SK-N-SH treated with all-trans-retinoic acid at 6 μM for 48 hours (cell line): Measurements from ENCODE around the gene MAP7.

Experiments
- ARNTL ChIP-seq: fragments of 450-650 bp; formaldehyde crosslinking; IDR thresholded peaks from 2 replicates; pipeline ENCODE4 v1.5.0; 2020; ENCODE audit warnings: low read depth, mild to moderate bottlenecking, moderate library complexity, borderline replicate concordance
- BACH2 ChIP-seq: fragments of 250-450 bp; sonication (Bioruptor Pico); IDR thresholded peaks from 2 replicates; pipeline ENCODE4 v1.9.0; 2021; ENCODE audit warnings: mild to moderate bottlenecking, borderline replicate concordance
- CREB5 ChIP-seq: fragments of 250-450 bp; sonication (Bioruptor Pico); IDR thresholded peaks from 2 replicates; pipeline ENCODE4 v1.5.1; 2020; ENCODE audit warnings: low read depth, mild to moderate bottlenecking, moderate library complexity
- ESRRG ChIP-seq: fragments of 250-450 bp; sonication (Bioruptor Pico); IDR thresholded peaks from 2 replicates; pipeline ENCODE4 v1.6.1; 2021; ENCODE audit warnings: mild to moderate bottlenecking
- GLIS3 ChIP-seq: fragments of 250-450 bp; sonication (Bioruptor Pico); IDR thresholded peaks from 2 replicates; pipeline ENCODE4 v1.5.0; 2020; ENCODE audit warnings: mild to moderate bottlenecking, moderate library complexity
- ISL1 ChIP-seq: fragments of 250-450 bp; sonication (Bioruptor Pico); IDR thresholded peaks from 2 replicates; pipeline ENCODE4 v2.1.2; 2022; ENCODE audit warnings: mild to moderate bottlenecking, moderate library complexity
- PATZ1 ChIP-seq: fragments of 250-450 bp; sonication (Bioruptor Pico); IDR thresholded peaks from 2 replicates; pipeline ENCODE4 v1.8.0; 2020; ENCODE audit warnings: mild to moderate bottlenecking, moderate library complexity, borderline replicate concordance
- RARB ChIP-seq: fragments of 250-450 bp; sonication (Bioruptor Pico); IDR thresholded peaks from 2 replicates; pipeline ENCODE4 v1.8.0; 2021; ENCODE audit warnings: mild to moderate bottlenecking, moderate library complexity
- SNAI2 ChIP-seq: fragments of 250-450 bp; sonication (Bioruptor Pico); IDR thresholded peaks from 2 replicates; pipeline ENCODE4 v1.5.0; 2020; ENCODE audit warnings: mild to moderate bottlenecking, moderate library complexity
- TCF4 ChIP-seq: fragments of 250-450 bp; sonication (Bioruptor Pico); IDR thresholded peaks from 2 replicates; pipeline ENCODE4 v1.8.0; 2021; ENCODE audit warnings: mild to moderate bottlenecking, moderate library complexity, borderline replicate concordance
- ZFP30 ChIP-seq: fragments of 450-650 bp; formaldehyde crosslinking; IDR thresholded peaks from 2 replicates; pipeline ENCODE4 v1.5.0; 2022; ENCODE audit warnings: mild to moderate bottlenecking, moderate library complexity
- ZNF565 ChIP-seq: fragments of 450-650 bp; formaldehyde crosslinking; conservative IDR thresholded peaks from 2 replicates; pipeline ENCODE4 v1.5.0; 2020; ENCODE audit warnings: low read depth, mild to moderate bottlenecking, moderate library complexity

GRCh38 chr6:136467186-136467585 lies 83.0 kb downstream of the MAP7 start:
- TF ChIP-seq ISL1 (CRISPR knock-in tag) (no peak), PATZ1 (CRISPR knock-in tag) (no peak), ZNF565 (CRISPR knock-in tag) (no peak), ARNTL (CRISPR knock-in tag) (no peak), GLIS3 (no peak), TCF4 (CRISPR knock-in tag) (no peak), BACH2 (CRISPR knock-in tag) (no peak), CREB5 (CRISPR knock-in tag) (no peak), ZFP30 (CRISPR knock-in tag) (no peak), SNAI2 (CRISPR knock-in tag) (no peak), RARB (no peak), ESRRG (CRISPR knock-in tag) (no peak)
